OCI-LY1 (cell line): ENCODE measurements around the gene CPLX1.

Source experiments
- H2AFZ ChIP-seq: fragments of 200-600 bp; sonication (generic), shearing (Covaris generic); 2 replicates; pipeline ENCODE4 v1.6.0; 2014; ENCODE audit warnings: antibody characterized with exemption, mild to moderate bottlenecking, low read length
- H3F3A ChIP-seq: fragments of 200-600 bp; sonication (generic), shearing (Covaris generic); 2 replicates; pipeline ENCODE4 v1.6.0; 2014; ENCODE audit warnings: mild to moderate bottlenecking, antibody characterized with exemption, low read length, moderate library complexity; ENCODE audit not compliant: insufficient read depth
- H3K27ac ChIP-seq: fragments of 200-600 bp; sonication (generic); 2 replicates; pipeline ENCODE4 v1.5.1; 2014; ENCODE audit warnings: low read length, mixed run types, mild to moderate bottlenecking, low read depth; ENCODE audit not compliant: poor library complexity, severe bottlenecking
- H3K27me3 ChIP-seq: fragments of 200-600 bp; sonication (generic); 2 replicates; pipeline ENCODE4 v1.6.0; 2014; ENCODE audit warnings: antibody characterized with exemption, mild to moderate bottlenecking, low read length, moderate library complexity; ENCODE audit not compliant: insufficient read depth
- H3K36me3 ChIP-seq: fragments of 200-600 bp; sonication (generic); 2 replicates; pipeline ENCODE4 v1.6.1; 2014; ENCODE audit warnings: mild to moderate bottlenecking, antibody characterized with exemption, low read length, moderate library complexity, mixed read lengths; ENCODE audit not compliant: insufficient read depth
- H3K4me1 ChIP-seq: fragments of 200-600 bp; sonication (generic); 2 replicates; pipeline ENCODE4 v1.5.1; 2014; ENCODE audit warnings: mild to moderate bottlenecking, low read length, moderate library complexity; ENCODE audit not compliant: insufficient read depth, severe bottlenecking
- H3K4me2 ChIP-seq: fragments of 200-600 bp; sonication (generic), shearing (Covaris generic); 2 replicates; pipeline ENCODE4 v1.6.1; 2014; ENCODE audit warnings: low read length
- H3K4me3 ChIP-seq: fragments of 200-600 bp; sonication (generic); 2 replicates; pipeline ENCODE4 v1.5.1; 2014; ENCODE audit warnings: low read length, low read depth, mild to moderate bottlenecking, mixed read lengths; ENCODE audit not compliant: poor library complexity, severe bottlenecking
- H3K79me2 ChIP-seq: fragments of 200-600 bp; shearing (Covaris generic); 2 replicates; pipeline ENCODE4 v1.6.1; 2016; ENCODE audit warnings: mixed run types, low read length, mixed read lengths; ENCODE audit not compliant: insufficient read depth
- H3K9ac ChIP-seq: fragments of 200-600 bp; sonication (generic), shearing (Covaris generic); 2 replicates; pipeline ENCODE4 v1.6.1; 2014; ENCODE audit warnings: mild to moderate bottlenecking, low read length, mixed read lengths
- H3K9me2 ChIP-seq: fragments of 200-600 bp; sonication (generic), shearing (Covaris generic); 2 replicates; pipeline ENCODE4 v1.6.1; 2014; ENCODE audit warnings: low read depth, mild to moderate bottlenecking, low read length, mixed read lengths
- H3K9me3 ChIP-seq: fragments of 200-600 bp; shearing (Covaris generic); 2 replicates; pipeline ENCODE4 v1.6.1; 2014; ENCODE audit warnings: low read length, mixed read lengths
- H4K20me1 ChIP-seq: fragments of 200-600 bp; sonication (generic), shearing (Covaris generic); 2 replicates; pipeline ENCODE4 v1.6.0; 2016; ENCODE audit warnings: mild to moderate bottlenecking, low read length; ENCODE audit not compliant: insufficient read depth
- EZH2 ChIP-seq: fragments of 200-600 bp; sonication (generic), shearing (Covaris generic); IDR thresholded peaks from 2 replicates; pipeline ENCODE4 v1.8.0; 2017; ENCODE audit warnings: borderline replicate concordance, mixed run types, mild to moderate bottlenecking, antibody characterized with exemption, low read length, moderate library complexity, mixed read lengths
- TF ChIP-seq, protein P1 (sequence below): fragments of 200-600 bp; sonication (generic), shearing (Covaris generic); IDR thresholded peaks from 2 replicates; pipeline ENCODE4 v1.5.1; 2017; ENCODE audit warnings: mild to moderate bottlenecking, antibody characterized with exemption, low read length, moderate library complexity, mixed read lengths

The CPLX1 gene

DNA sequence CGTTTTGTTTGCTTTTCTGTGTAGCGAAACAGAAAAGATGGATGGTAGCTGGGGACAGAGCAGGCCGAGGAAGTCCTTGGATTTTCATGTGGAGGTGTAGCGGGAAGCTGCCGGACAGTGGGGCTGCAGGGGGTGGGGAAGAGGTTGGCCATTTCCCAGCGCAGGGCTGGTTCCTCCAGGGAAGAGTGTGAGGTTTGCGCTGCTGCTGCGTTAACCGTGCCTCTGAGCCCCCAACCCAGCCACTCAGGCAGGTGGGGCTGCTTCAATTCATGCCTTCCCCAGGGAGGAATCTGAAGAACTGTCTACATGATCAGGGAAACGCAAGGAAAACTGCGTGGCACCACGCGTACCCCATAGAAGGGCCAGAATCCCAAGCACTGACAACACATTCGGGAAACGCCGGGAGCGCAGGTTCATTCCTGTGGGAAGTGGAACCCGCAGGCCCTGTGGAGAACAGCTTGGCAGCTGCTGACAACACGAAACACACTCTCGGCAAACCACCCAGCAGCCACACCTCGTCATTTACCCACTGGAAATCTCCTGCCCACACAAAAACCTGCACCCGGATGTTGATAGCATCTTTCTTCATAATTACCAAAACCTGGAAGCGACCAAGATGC is 62.6 kb downstream of the CPLX1 start:
- Histone ChIP-seq H3K9me2 (no peaks in the 10 kb centered on the region), H3K27me3 (no peaks in the 10 kb centered on the region), H3K4me3 (no peak overlapping the region), H2AFZ (no peak overlapping the region), H3F3A (no peaks in the 10 kb centered on the region), H3K4me2 (no peak overlapping the region), H3K4me1 (no peaks in the 10 kb centered on the region), H3K27ac (no peak overlapping the region), H3K36me3 (peaks cover 52% of the 10 kb centered on the region), H4K20me1 (no peaks in the 10 kb centered on the region), H3K9me3 (no peaks in the 10 kb centered on the region), H3K79me2 (no peaks in the 10 kb centered on the region), H3K9ac (no peak overlapping the region)
- TF ChIP-seq, protein P1, sequence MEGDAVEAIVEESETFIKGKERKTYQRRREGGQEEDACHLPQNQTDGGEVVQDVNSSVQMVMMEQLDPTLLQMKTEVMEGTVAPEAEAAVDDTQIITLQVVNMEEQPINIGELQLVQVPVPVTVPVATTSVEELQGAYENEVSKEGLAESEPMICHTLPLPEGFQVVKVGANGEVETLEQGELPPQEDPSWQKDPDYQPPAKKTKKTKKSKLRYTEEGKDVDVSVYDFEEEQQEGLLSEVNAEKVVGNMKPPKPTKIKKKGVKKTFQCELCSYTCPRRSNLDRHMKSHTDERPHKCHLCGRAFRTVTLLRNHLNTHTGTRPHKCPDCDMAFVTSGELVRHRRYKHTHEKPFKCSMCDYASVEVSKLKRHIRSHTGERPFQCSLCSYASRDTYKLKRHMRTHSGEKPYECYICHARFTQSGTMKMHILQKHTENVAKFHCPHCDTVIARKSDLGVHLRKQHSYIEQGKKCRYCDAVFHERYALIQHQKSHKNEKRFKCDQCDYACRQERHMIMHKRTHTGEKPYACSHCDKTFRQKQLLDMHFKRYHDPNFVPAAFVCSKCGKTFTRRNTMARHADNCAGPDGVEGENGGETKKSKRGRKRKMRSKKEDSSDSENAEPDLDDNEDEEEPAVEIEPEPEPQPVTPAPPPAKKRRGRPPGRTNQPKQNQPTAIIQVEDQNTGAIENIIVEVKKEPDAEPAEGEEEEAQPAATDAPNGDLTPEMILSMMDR = no peak
- TF ChIP-seq EZH2 = no peak

DNA sequence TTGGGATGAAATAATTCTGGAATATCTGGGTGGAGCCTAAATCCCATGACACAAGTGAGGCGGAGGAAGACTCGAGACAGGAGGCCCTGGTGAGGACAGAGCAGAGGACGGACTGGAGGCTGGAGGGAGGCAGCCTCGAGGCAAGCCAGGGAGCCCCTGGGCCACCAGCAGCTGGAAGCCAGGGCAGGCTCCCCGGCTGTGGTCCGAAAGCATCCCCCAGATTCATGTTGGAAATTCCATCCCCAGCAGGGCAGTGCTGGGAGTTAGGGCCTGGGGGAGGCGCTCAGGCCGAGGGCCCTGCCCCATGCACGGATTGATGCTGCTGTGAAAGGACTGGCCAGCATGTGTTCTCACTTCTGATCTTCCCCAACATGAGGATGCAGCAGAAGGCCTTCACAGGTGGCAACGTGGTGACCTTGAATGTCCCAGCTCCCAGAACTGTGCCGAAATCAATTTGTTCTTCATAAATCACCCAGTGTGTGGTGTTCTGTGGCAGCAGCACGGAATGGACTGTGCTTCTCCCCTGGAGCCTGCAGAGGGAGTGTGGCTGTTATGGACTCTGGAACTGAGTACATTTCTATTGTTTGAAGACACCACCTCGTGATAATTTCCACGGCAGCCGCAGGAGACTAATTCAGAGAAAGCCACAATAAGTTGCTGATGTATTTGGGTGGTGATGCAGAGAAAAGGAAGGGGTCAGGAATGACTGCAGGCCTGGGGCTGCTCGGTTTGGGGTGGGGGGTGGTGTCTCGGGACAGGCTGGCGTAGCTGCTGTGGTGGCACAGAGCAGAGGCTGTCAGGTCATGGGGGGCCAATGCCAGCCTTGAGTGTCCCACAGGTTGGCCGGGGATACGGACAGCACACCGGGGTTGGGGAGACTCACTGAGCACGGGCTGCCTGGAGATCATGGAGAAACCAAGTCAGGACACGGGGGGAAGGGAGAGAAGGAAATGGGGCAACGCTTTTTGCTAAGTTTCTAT is 63.4 kb downstream of the CPLX1 start:
- H3K79me2 ChIP-seq = no peaks in the 10 kb centered on the region
- no peaks in the 10 kb centered on the region for H3K9me2 ChIP-seq
- no peak overlapping the region for H2AFZ ChIP-seq
- H3K36me3 ChIP-seq = peaks cover 45% of the 10 kb centered on the region
- no peaks in the 10 kb centered on the region for H3F3A ChIP-seq
- H3K4me1 ChIP-seq = no peaks in the 10 kb centered on the region
- no peak overlapping the region for H3K27ac ChIP-seq
- H3K4me2 ChIP-seq = no peak overlapping the region
- no peaks in the 10 kb centered on the region for H3K27me3 ChIP-seq
- no peak overlapping the region for H3K4me3 ChIP-seq
- H3K9me3 ChIP-seq = no peaks in the 10 kb centered on the region
- H3K9ac ChIP-seq = no peak overlapping the region
- no peaks in the 10 kb centered on the region for H4K20me1 ChIP-seq
- TF ChIP-seq, protein P1 = no peak
- no peak for TF ChIP-seq EZH2

DNA sequence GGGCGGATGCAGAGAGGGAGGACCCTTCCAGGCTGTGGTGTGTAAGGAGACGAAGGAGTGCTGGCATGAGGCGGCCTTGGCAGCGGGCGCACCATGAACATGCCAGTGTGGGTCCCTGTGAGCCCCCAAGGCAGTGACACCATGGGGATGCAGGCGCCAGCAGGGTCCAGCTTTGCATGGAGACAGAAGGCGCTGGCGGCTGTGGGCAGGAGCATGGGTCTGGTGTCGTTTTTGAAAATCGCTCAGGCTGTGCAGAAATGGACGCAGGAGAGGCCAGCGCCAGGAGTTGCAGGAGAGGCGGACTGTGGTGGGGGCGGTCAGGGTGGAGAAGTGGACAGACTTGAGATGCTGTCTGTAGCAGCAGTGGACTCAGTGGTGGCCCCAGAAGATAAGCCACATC is 64.2 kb downstream of the CPLX1 start:
- no peak overlapping the region for H3K9ac ChIP-seq
- H3F3A ChIP-seq = no peaks in the 10 kb centered on the region

More for the DNA sequence above, 64.2 kb downstream of the CPLX1 start:
- Histone ChIP-seq H2AFZ (no peak overlapping the region), H3K27ac (no peak overlapping the region), H3K4me2 (no peak overlapping the region), H3K36me3 (peaks cover 37% of the 10 kb centered on the region), H3K9me3 (no peaks in the 10 kb centered on the region), H3K79me2 (no peaks in the 10 kb centered on the region), H3K9me2 (no peaks in the 10 kb centered on the region), H3K4me3 (no peak overlapping the region), H3K27me3 (no peaks in the 10 kb centered on the region), H3K4me1 (no peaks in the 10 kb centered on the region), H4K20me1 (no peaks in the 10 kb centered on the region)
- TF ChIP-seq, protein P1 = no peak
- no peak for TF ChIP-seq EZH2
